CD8-positive, alpha-beta memory T cell (primary cell): ENCODE results near the gene DHX9. TPM values are rescaled to one million over a fixed set of nuclear protein-coding genes. Genes with fewer than 3 reads are reported as not detected.

ENCODE experiments used
- CTCF ChIA-PET: fragments of 350-600 bp; sonication (Branson Sonifier 250); formaldehyde crosslinking; loops from one replicate; lab custom pipeline; 2021; ENCODE audit warnings: antibody characterized with exemption; lab: Charles Lee
- POLR2A ChIA-PET: fragments of 350-600 bp; sonication (Branson Sonifier 250); formaldehyde crosslinking; loops from one replicate; lab custom pipeline; 2021; ENCODE audit warnings: antibody characterized with exemption; lab: Charles Lee
- DNase-seq, 5 donors: peaks; one replicate each; pipeline versions ENCODE4 v3.0.0 to v3.0.0-alpha.2; 2020 to 2022; ENCODE audit warnings: mixed read lengths in 1 of 5
- H3K27ac ChIP-seq: one replicate; pipeline ENCODE4 v1.7.0; 2013; ENCODE audit warnings: low read depth, mild to moderate bottlenecking, low read length, moderate library complexity
- H3K27me3 ChIP-seq: 2 replicates; pipeline ENCODE4 v1.7.0; 2013; ENCODE audit warnings: low read length, mild to moderate bottlenecking; ENCODE audit not compliant: insufficient read depth, poor library complexity, severe bottlenecking
- H3K36me3 ChIP-seq: 2 replicates; pipeline ENCODE4 v1.7.0; 2013; ENCODE audit warnings: mild to moderate bottlenecking, low read length, moderate library complexity; ENCODE audit not compliant: insufficient read depth
- H3K4me1 ChIP-seq: 2 replicates; pipeline ENCODE4 v1.7.0; 2013; ENCODE audit warnings: mild to moderate bottlenecking, low read length, moderate library complexity; ENCODE audit not compliant: insufficient read depth
- H3K4me3 ChIP-seq: 2 replicates; pipeline ENCODE4 v1.7.0; 2013; ENCODE audit warnings: mild to moderate bottlenecking, low read length
- H3K9me3 ChIP-seq: 2 replicates; pipeline ENCODE4 v1.7.0; 2013; ENCODE audit warnings: mild to moderate bottlenecking, low read length
- H3K27ac Mint-ChIP-seq, 8 donors: one replicate each; pipeline ENCODE4 v1.8.0; 2020 to 2021; ENCODE audit warnings: mixed read lengths in 8 of 8, mild to moderate bottlenecking in 6 of 8, inconsistent platforms in 3 of 8, moderate library complexity in 3 of 8
- H3K27me3 Mint-ChIP-seq, 2 donors: one replicate each; pipeline ENCODE4 v1.8.0; 2020 to 2021; ENCODE audit warnings: mixed read lengths in 2 of 2, mild to moderate bottlenecking in 1 of 2, moderate library complexity in 1 of 2
- H3K36me3 Mint-ChIP-seq, 3 donors: one replicate each; pipeline ENCODE4 v1.8.0; 2020 to 2021; ENCODE audit warnings: mixed read lengths in 3 of 3, inconsistent platforms in 1 of 3, mild to moderate bottlenecking in 1 of 3
- H3K4me1 Mint-ChIP-seq, 3 donors: one replicate each; pipeline ENCODE4 v1.8.0; 2020 to 2021; ENCODE audit warnings: mixed read lengths in 3 of 3, inconsistent platforms in 1 of 3, mild to moderate bottlenecking in 1 of 3
- H3K4me3 Mint-ChIP-seq, 7 donors: one replicate each; pipeline ENCODE4 v1.8.0; 2020 to 2021; ENCODE audit warnings: mixed read lengths in 7 of 7, mild to moderate bottlenecking in 6 of 7, moderate library complexity in 4 of 7, inconsistent platforms in 2 of 7
- H3K9me3 Mint-ChIP-seq, 5 donors: one replicate each; pipeline ENCODE4 v1.8.0; 2020 to 2022; ENCODE audit warnings: mixed read lengths in 5 of 5, mild to moderate bottlenecking in 3 of 5, moderate library complexity in 2 of 5, inconsistent platforms in 1 of 5
- polyA plus RNA-seq: library from polyadenylated mRNA; unstranded; fragments of 300-500 nt; fragmentation: Illumina TruSeq; gene quantifications from one replicate; pipeline ENCODE4 v1.2.3, GENCODE V29; 2021
- total RNA-seq, 2 experiments: library from RNA; stranded (reverse); gene quantifications; one replicate each; pipeline ENCODE4 v1.2.3, GENCODE V29; 2021

The DHX9 gene
- total and polyA plus RNA-seq, 3 experiments from 2014 or later: 115 to 353 (median 342) TPM

- Histone ChIP-seq H3K4me1 (no peaks in the 10 kb centered on the region), H3K4me3 (no peak overlapping the region), H3K27ac (no peak overlapping the region), H3K9me3 (no peaks in the 10 kb centered on the region), H3K27me3 (no peaks in the 10 kb centered on the region), H3K36me3 (no peaks in the 10 kb centered on the region)
- H3K27me3 Mint-ChIP-seq: peaks cover 0 to 11% of the 10 kb centered on the region in 2 donors
- ChIA-PET CTCF (no interaction called here), POLR2A (no interaction called here)
- H3K4me1 Mint-ChIP-seq: no peaks in the 10 kb centered on the region
- DNase-seq: no peak
- no peak overlapping the region for H3K4me3 Mint-ChIP-seq
- H3K9me3 Mint-ChIP-seq: no peaks in the 10 kb centered on the region
- H3K27ac Mint-ChIP-seq: no peak overlapping the region
- H3K36me3 Mint-ChIP-seq: no peaks in the 10 kb centered on the region
Measured at GRCh38 chr1:182927693-182928433, 88.7 kb downstream of the DHX9 start.

- peaks cover 0 to 8% (median 4%) of the 10 kb centered on the region in 5 donors for H3K9me3 Mint-ChIP-seq
- H3K9me3 ChIP-seq: no peaks in the 10 kb centered on the region
- no peaks in the 10 kb centered on the region for H3K4me1 Mint-ChIP-seq
- H3K36me3 ChIP-seq: no peaks in the 10 kb centered on the region
- no peaks in the 10 kb centered on the region for H3K4me1 ChIP-seq
- H3K27me3 ChIP-seq: no peaks in the 10 kb centered on the region
- H3K27ac ChIP-seq: no peak overlapping the region
- CTCF ChIA-PET: no interaction called here
- H3K27me3 Mint-ChIP-seq: peaks cover 0 to 12% of the 10 kb centered on the region in 2 donors
- H3K27ac Mint-ChIP-seq: no peak overlapping the region
- POLR2A ChIA-PET: no interaction called here
- H3K4me3 ChIP-seq: no peak overlapping the region
- DNase-seq: no peak
- no peaks in the 10 kb centered on the region for H3K36me3 Mint-ChIP-seq
- no peak overlapping the region for H3K4me3 Mint-ChIP-seq
Measured at GRCh38 chr1:182930985-182931384, 91.8 kb downstream of the DHX9 start.

- ChIA-PET CTCF (no interaction called here), POLR2A (no interaction called here)
- Mint-ChIP-seq H3K4me3 (no peak overlapping the region), H3K36me3 (no peaks in the 10 kb centered on the region), H3K27ac (no peak overlapping the region), H3K9me3 (peaks cover 0 to 9% (median 6%) of the 10 kb centered on the region in 5 donors), H3K27me3 (peaks cover 10 to 40% of the 10 kb centered on the region in 2 donors), H3K4me1 (no peaks in the 10 kb centered on the region)
- Histone ChIP-seq H3K4me3 (no peak overlapping the region), H3K27me3 (no peaks in the 10 kb centered on the region), H3K4me1 (no peaks in the 10 kb centered on the region), H3K27ac (no peak overlapping the region), H3K36me3 (no peaks in the 10 kb centered on the region), H3K9me3 (no peaks in the 10 kb centered on the region)
- no peak for DNase-seq
Measured at GRCh38 chr1:182935716-182936115, 96.6 kb downstream of the DHX9 start.

Other genes starting within 250 kb of the DHX9 start
- gene RGS16, start 235.0 kb upstream of the DHX9 start, total RNA-seq: 10 to 100 TPM; 58.9 to 59.9 TPM
- 0.21 TPM for gene RGS16, start 235.0 kb upstream of the DHX9 start, polyA plus RNA-seq
- not detected for gene RGS8, start 154.8 kb upstream of the DHX9 start, total RNA-seq
- not detected for gene RGS8, start 154.8 kb upstream of the DHX9 start, polyA plus RNA-seq
- gene NPL, start 49.6 kb upstream of the DHX9 start, total RNA-seq: 10 to 100 TPM in 1 of 2 experiments, 1 to 10 TPM in 1; 9.3 to 12.3 TPM
- 8.5 TPM for gene NPL, start 49.6 kb upstream of the DHX9 start, polyA plus RNA-seq
- gene SHCBP1L, start 113.8 kb downstream of the DHX9 start, total RNA-seq: not detected
- gene SHCBP1L, start 113.8 kb downstream of the DHX9 start, polyA plus RNA-seq: not detected
- gene LAMC1, start 184.1 kb downstream of the DHX9 start, total RNA-seq: under 1 TPM; 0.33 to 0.58 TPM
- gene LAMC1, start 184.1 kb downstream of the DHX9 start, polyA plus RNA-seq: not detected